Measurements from ENCODE around the gene PACS1.

PACS1 gene

GRCh38 chr11:66290330-66290621, 220.2 kb downstream of the PACS1 start:
- DNase-seq (ENCODE audit: low read depth), result no peak

GRCh38 chr11:66291303-66291705, 221.2 kb downstream of the PACS1 start:
- DNase-seq (ENCODE audit: low read depth), result no peak

- no peak for DNase-seq (ENCODE audit: low read depth)
Measured at GRCh38 chr11:66291706-66292542, 221.9 kb downstream of the PACS1 start, which contains the start of gene TMEM151A. TSS of gene TMEM151A (plus strand) at chr11:66291894. CDS start at chr11:66292014, 120 bp downstream.

GRCh38 chr11:66292543-66293332, 222.7 kb downstream of the PACS1 start:
- no peak for DNase-seq (ENCODE audit: low read depth)

GRCh38 chr11:66293352-66293751, 223.3 kb downstream of the PACS1 start:
- no peak for DNase-seq (ENCODE audit: low read depth)

- no peak for DNase-seq (ENCODE audit: low read depth)
Measured at GRCh38 chr11:66293777-66294625, 223.9 kb downstream of the PACS1 start.
